GM19099 (cell line): ENCODE data around the gene PIP5K1A.

Source experiments
- POLR2A ChIP-seq: IDR thresholded peaks from 3 replicates; pipeline ENCODE4 v1.6.1; 2011; ENCODE audit warnings: low read depth; ENCODE audit not compliant: insufficient read length; ENCODE audit errors: extremely low read depth

PIP5K1A gene

DNA sequence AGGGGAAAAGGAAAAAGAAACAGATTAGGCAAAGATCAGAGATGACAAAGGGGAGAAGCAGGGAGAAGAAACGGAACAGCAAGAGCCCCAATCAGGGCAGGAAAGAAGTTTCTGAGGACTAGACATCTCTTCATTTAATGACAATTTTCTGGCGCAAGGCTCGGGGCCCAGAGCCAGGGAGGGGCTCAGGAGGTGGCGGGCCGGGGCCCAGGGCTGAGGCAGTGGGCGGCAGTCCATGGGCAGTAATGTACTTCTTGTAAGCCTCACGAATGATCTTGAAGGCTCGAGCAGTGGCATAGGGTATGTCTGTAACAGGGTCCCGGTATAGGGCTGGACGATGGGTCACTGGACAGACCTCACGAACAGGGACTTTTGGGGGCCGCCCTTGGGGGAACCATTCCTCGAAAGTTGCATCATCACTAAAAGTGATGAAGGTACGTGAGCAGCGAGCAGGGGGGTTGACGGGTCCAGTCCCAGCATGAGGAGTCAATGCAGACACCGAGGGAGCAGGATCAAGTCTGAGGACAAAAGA is 21.8 kb upstream of the PIP5K1A start:
- no peak for TF ChIP-seq POLR2A

DNA sequence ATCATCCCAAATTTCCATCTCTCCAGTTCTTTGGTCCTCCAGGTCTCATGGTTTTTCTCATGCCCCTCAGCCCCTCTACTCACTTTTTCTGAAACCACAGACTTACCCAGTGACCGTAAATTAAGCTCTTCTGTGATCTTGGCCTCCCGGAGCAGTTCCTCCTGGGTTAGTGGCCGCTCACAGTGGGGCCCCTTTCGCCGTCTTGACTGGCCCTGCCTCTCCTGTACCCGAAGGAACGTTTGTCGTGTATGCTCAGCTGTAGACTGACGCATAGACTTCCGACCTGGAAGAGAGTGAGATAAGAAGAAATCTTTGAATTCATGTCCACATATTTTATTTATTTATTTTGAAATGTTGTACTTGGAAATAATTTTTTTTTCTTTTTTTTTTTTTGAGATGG is 14.1 kb upstream of the PIP5K1A start:
- no peak for TF ChIP-seq POLR2A

GRCh38 chr1:151187205-151187604 is 11.1 kb upstream of the PIP5K1A start:
- no peak for TF ChIP-seq POLR2A

- TF ChIP-seq POLR2A, result peak; percentile 96
Observed at GRCh38 chr1:151189637-151190445, 8.5 kb upstream of the PIP5K1A start, which contains the start of gene VPS72. VPS72 (minus strand) TSS chr1:151190197; CDS start chr1:151190121, 76 bp downstream.

GRCh38 chr1:151192047-151192446 is 6.3 kb upstream of the PIP5K1A start:
- TF ChIP-seq POLR2A, result no peak

DNA sequence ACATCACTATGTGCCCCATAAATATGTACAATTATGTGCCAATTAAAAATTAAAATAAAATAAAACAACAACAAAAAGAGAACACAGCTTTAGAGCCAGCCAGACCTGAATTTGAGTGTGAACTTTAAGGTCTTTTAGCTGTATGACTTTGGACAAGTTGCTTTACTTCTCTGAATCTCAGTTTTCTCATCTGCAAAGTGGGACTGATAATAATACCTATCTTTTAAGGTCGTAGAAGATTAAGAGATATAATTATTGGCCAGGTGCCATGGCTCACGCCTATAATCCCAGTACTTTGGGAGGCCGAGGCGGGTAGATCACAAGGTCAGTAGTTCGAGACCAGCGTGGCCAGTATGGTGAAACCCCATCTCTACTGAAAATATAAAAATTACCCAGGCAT is 5.0 kb upstream of the PIP5K1A start:
- TF ChIP-seq POLR2A, result no peak

- TF ChIP-seq POLR2A, result no peak
Observed at GRCh38 chr1:151193856-151194255, 4.5 kb upstream of the PIP5K1A start.

- TF ChIP-seq POLR2A, result no peak
Observed at GRCh38 chr1:151196292-151196800, 2.0 kb upstream of the PIP5K1A start.

DNA sequence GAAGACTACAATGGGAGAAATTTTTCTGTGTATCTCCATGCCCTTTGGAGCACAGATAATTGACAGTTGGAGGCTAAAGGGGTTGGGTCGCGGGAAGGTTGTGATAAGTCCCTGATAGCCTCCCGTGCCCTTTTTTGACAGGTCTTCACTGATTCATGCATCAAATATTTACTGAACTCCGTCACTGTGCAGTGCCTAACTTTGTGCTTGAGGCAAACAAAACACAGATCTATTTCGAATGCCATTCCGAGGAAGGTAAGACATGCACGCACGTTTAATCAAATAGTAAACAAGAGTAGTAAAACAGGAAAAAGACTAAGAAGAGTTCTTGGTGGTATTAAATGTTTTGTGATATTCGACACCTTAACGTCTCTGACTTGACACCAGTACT is 494 bp upstream of the PIP5K1A start:
- no peak for TF ChIP-seq POLR2A

DNA sequence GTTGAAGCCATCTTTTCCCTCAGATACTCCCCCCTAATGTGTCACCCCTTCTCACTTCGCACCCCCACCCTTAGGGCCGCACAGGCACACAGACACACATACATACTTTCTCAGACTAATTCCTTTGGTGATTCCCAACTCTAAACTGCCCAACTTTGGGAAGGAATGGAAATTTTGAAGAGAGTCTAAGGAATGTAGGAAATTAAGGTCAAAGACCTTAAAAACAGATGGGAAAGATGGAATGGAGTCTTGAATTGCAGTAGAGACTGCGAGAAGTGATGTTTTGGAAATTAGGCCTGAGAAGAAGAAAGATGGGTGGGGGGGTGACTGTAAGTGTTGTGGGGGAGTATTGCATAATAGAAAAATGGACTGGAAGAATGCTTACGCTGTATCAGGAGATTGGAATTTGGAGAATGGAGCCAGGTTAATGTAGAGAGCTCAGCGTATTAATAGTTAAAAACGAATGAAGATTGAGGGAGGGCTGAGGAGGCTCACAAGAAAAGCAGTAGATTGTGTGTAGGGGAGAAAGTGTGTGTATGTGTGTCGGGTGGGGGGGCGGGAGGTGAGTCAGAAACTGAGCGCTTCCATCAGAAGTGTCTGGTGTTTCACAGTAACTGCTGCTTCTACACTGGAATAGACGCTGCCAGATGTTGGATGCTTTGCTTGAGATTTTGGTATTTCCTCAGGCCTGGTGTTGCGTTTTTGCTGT is 1.7 kb downstream of the PIP5K1A start:
- no peak for TF ChIP-seq POLR2A

DNA sequence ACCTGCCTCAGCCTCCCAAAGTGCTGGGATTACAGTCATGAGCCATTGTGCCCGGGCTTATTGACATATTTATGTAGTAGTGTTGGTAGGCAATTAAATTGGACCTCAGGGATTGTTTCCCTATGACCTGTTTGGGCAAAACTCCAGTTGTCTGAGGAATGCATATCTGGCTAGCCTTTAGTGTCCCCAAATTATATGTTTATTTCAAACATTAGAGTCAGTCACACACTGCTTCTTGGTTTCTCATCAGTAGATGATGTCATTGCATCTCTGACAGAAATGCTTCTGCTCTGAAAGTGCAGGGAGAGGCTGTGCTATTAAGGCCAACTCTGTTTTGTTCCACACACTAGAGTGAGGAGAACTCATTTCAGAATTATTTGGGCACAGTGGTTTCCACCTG is 12.5 kb downstream of the PIP5K1A start:
- TF ChIP-seq POLR2A, result no peak

- TF ChIP-seq POLR2A, result no peak
Observed at GRCh38 chr1:151211972-151212705, 13.8 kb downstream of the PIP5K1A start.

GRCh38 chr1:151213560-151213959 is 15.2 kb downstream of the PIP5K1A start:
- TF ChIP-seq POLR2A, result no peak

DNA sequence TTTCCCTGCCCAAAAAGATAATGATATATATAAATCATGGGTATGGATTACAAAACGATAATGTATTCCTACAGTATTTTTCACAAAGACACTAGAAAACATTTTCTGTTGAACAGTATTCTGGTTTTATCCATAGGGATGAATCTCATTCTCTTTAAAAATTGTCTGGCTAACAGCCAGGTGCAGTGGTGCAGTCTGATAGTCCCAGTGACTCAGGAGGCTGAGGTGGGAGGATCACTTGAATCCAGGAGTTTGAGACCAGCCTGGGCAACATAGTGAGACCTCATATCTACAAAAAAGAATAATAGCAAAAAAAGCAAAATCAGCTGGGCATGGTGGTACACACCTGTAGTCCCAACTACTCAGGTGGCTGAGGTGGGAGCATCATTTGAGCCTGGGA is 23.3 kb downstream of the PIP5K1A start:
- no peak for TF ChIP-seq POLR2A

- TF ChIP-seq POLR2A, result no peak
Observed at GRCh38 chr1:151222130-151222529, 23.8 kb downstream of the PIP5K1A start.
